T-helper 9 cell (primary cell): ENCODE data around the gene PSAPL1.

ENCODE experiments used
- DNase-seq: peaks from one replicate; pipeline ENCODE4 v3.0.0-alpha.2; 2020

Gene PSAPL1

DNA sequence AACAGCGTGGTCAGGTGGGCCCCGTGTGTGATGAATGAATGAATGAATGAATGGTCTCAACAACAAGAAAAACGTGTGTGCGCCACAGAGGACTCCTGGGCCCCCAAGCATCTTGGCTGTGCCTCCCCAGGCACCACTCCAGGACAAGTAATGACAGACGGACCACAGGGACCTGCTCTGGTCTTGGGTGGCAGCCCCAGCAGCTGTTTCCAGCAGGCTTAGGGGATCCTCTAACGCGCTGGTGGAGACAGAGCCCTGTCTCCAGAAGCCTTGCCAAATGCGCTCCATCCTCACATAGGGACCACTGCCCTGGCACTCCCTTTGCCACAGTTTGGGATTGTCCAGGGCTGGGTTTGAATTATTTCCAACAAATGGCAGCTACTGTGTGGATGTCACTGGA is 39.1 kb downstream of the PSAPL1 start:
- no peak for DNase-seq

GRCh38 chr4:7394681-7395451 is 39.9 kb downstream of the PSAPL1 start:
- DNase-seq, result no peak

DNA sequence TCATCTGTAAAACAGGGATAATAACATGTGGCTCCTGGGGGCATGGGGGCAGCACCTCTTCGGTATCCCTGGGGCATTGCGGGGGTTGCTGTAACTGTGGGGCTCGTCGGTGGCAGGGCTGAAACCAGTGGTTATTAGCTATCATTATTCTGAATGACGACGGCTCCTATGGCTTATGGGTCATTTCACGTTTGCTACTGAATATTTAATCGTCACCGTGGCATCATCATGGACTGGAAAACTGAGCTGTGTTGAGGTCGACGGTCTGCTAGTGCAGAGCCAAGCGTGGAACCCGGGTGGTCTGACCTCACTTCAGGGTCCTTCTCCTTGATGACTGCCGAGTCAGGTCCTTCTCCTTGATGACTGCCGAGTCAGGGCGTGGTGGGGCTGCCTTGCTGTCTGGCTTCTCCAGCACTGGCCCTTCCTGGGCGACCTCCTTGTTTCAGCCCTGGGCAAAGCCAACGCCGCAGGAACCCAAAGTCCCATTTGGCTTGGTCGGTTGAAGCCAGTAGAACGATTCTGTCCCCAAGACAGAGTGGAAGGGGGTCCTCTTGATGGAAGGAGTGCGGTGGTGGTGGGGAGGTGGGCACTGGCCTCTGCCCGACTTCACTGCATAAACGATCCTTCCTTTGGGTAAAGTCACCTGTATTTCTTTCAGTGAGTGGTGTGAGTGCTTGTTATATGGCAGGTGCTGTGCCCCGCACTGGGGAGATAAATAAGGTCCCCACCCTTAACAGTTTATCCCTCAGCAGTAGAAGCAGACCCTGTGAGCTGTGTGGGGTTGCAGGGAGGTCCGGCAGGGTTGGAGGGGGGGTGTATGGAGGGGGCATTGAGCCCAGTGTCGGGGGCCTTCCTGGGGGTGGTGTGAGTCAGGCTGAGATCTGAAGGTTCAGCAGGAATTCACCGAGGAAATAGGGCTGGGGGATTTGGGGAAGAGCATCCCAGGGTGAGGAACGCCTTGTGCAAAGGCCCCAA is 40.8 kb downstream of the PSAPL1 start:
- DNase-seq, result no peak

DNA sequence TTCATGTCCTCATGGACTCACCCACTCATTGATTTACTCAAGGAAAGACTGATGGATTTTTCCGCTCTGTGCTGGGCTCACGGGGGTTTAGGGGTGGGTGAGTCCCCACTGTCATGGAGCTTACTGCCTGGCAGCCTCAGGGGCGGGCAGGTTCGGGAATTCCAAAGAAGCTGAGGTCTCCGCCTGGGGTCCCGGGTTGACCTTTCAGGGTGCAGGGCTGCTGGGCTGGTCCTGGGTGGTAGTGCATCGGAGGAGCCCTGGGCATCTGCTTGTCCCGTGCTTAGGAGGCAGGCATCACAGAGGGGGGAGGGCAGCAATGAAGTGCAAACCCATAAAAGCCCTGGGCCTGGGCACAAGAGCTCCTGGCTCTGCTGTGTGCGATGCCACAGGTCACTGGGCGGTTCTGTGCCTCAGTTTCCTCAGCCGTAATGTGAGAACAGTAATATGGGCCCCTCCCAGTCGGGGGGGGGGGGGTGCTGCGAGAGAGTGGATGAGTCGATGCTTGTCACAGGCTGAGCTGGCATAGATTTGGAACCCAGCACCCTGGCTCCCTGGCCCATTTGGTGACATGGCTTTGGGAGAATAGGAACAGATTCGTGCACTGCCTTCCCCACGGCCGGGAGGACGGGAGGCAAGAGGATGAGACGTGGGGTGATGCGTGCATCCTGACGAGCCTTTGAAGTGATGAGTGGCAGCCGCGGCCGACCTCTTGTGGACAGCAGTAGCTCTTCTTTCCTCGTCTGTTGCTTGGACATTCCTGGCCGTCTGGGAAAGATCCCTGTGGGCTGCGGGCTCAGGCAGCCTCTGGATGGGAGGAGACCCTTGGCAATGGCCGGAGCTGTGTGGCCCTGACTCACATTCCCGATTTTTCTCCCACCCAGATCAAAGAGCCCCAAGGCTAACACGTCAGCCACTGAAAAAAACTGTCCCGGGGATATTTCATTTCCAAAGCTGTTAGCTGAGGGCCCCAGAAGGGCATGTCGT is 42.0 kb downstream of the PSAPL1 start:
- DNase-seq, result no peak

DNA sequence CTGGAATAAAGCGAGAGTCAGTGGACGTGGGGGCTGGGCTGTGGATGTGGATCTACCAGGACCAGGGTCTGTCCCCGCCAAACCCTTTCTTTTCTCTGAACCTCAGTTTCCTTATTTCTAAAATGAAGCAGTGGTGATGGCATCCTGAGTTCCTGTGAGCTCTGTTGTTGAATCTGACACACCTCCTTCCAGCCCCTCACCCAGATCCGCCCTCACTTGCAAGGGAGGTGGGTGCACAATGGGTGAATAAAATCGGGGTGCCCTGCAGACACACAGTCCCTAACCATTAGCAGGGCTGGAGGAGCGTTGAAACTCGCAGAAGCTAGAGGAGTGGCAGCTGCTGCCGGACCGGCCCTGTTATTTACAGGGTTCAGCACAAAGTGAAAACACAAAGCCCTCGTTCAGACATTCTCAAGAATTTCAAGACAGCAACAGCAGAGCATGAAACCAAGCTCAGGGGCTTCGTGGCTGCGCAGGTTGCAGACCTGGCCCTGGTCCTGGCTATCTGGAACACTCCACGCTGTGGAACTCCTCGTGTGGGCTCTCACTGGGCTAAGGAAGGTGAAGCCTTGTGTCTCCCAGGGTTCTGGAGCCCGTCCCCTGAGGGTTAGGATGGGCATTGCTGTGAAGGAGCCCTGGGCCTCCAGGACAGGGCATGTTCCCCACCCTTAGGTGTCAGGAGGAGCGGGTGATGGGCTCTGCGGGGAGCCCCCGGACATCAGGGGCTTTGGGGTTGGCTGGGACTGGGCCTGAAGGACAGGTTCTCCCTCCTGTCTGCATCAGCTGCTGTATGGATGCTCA is 42.9 kb downstream of the PSAPL1 start:
- DNase-seq, result no peak

DNA sequence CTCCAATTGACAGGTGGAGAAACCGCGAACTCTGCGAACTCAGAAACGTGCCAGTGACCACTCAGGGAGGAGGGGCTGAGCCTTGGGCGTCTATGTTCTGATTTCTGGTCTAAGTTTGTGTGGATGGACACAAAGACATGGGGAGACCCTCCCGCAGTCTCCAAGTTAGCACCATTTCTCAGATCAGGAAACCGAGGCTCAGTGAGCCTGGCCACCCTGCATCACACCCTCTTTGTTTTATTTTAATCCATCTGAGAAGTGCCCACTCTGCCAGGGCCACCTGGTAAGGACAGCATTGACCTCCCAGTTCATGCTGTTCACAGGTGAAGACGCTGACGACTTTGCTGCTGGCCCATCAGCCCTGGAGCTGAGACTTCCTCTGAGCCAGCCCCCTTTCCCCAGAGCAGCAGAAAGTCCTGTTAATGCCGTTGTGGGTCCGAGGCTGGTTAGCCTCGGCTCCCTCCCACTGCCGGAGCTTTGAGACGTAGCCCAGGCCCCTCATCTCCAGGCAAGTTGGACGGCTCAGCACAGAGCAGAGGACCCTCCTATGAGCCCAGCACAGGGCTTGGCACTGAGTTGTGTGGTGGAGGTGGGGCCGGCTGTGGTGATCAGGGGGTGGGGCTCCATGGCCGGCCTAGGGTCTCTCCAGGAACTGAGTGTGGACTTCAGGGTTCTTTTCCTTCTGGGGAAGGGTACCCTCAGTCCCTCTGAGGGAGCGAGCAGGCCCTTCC is 43.7 kb downstream of the PSAPL1 start:
- DNase-seq, result no peak

DNA sequence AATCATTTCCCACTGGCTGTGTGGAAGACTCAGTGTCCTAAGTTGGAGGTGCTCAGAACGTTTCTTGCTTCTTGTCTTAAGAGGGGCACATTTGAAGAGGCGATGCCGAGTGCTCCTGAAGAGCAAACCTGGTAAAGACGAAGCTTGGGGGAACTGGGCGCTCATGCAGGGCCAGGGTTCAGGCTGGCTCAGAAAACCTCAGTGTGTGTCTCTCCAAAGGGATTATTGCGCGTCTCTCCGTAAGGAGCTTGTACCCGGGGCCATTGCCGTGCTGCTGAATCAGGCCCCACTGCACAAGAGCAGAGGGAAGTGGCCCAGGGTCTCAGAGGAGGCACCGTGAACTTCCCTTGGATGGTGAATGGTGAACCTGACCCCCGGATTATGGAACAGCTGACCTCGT is 44.4 kb downstream of the PSAPL1 start:
- no peak for DNase-seq

DNA sequence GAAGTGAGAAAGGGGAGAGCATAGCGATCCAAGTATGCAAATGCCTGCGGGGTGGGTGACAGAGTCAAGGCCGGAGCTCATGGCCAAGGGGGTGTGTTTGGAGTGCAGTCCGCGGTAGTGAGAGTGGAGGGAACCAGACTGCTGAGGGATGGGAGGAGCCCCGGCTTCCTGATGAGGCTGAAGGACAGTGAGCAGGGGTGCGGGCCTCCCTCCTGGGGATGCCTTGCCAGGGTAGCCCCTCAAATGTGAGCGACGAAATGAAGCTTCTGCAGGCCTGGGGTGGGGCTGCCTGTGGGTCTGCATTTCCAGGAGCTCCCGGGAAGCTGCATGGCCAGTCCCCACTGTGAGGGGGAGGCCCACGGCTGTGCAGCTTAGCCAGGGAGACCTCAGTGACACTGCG is 45.0 kb downstream of the PSAPL1 start:
- DNase-seq, result no peak

GRCh38 chr4:7389101-7389701 is 45.5 kb downstream of the PSAPL1 start:
- no peak for DNase-seq

DNA sequence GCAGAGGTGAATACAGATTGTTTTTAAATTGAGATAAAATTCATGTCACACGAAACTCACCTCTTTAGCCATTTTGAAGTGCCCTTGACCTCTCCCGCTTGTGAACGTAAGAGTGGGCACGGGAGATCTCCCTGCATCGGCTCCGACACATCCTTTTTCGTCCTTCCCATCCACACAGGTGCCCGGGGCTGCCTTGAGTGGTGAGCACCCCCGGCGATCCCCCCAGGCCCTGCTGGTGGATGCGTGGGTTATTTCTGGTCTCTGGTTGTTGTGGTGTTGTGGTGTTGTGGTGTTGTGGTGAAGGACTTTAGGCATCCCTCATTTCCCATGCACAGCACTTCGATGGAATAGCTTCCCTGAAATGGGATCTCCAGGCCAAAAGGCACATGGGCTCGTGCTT is 46.1 kb downstream of the PSAPL1 start:
- no peak for DNase-seq

DNA sequence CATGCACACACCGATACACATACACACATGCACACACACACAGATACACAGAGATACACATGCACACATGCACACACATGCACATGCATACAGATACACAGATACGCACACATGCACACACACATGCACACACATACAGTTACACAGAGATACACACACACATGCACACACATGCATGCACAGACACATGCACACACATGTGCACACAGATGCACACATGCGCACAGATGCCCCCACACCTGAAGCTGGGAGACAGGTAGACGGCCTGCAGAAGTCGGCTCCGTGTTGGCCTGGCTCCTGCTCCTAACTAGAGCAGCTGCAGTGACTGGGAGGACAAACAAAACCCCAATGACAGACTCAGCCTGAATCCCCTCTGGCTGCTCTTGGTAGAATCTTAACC is 46.8 kb downstream of the PSAPL1 start:
- no peak for DNase-seq

- no peak for DNase-seq
These were observed 49.5 kb downstream of the PSAPL1 start for GRCh38 chr4:7384929-7385890.

GRCh38 chr4:7384003-7384928 is 50.5 kb downstream of the PSAPL1 start:
- no peak for DNase-seq

- DNase-seq, result no peak
These were observed 51.5 kb downstream of the PSAPL1 start for GRCh38 chr4:7383266-7383665.

DNA sequence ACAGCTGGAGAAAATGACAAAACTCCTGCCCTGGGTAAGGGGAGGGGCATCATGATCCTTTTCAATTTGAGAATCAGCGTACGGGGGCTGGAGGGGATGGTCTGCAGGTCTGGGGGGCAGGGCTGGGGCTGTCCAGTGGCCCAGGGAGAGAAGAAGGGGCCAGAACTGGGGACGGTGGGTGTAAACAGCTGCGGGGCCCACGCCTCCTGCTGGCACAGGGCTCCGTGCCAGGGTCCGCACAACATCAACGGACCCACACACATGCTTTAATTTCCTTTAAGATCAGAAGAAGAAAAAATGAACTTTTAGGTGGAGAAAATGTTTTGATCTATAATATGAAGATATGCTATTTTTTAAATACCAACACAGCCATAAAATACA is 52.1 kb downstream of the PSAPL1 start:
- DNase-seq, result no peak

DNA sequence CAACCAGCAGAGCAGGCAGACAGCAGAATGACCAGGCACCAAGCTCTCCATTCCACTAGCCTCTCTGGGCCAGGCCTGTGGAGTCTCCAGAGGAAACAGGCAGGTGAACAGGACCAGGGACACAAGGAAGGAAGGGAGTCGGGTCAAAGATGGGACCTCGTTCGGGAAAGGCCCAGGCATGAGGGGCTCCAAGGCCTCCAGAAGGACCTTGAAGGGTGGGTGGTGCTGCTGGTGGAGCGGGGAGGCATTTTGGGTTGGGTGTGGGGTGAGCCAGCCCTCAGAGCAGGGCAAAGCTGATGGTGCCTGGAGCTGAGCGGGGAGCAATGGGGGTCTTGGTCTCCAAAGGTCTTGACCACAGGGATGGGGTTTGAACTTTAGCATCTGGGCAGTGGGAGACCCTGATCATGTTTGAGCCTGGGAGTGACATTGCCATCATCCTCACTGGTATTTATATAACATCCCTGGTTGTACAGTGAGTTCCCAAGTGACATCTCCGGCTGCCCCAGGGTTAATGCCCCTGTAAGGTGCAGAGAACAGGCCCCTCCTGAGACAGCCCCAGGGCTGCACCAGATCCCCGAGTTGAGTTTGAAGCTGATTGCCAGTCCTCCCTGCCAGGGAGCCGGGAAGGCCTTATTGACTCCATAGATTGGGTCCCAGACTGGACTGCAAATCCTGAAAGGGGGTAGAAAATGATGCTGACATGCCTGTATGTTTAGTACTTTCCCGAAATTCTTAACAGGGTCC is 52.7 kb downstream of the PSAPL1 start:
- no peak for DNase-seq

DNA sequence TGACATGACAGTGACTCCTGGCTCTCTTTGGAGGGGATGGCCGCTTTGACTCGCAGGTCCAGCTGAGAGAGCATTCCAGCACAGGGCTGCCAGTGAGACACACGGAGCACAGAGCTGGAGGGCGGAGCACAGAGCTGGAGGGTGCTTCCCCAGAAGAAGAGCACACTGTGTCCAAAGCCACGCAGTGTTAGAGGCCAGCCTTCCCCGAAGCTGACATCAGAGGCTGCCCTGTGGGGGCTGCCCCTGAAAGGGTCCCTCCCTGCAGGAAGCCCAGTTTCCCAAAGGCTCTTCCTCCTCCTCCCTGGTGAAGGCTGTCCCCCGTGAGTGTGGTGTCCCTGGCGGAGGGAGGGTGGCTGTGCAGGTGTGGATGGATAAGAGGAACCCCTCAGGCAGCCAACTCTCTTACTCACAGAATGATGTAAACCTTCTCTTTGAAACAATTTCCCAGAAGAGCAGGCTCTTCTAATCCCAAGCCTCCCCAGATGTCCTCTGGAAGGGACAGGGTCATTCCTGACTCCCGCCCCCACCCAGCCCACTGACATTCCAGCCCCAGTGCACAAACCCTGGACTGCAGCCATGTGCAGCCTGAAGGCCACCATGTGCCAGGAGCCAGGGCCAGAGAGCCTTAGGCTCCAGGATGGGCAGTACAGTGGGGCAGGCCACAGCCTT is 53.4 kb downstream of the PSAPL1 start:
- DNase-seq, result no peak
